ENCODE results near the gene PLXNA1.

PLXNA1 gene

GRCh38 chr3:126952261-126952982, 30.5 kb upstream of the PLXNA1 start:
- H3K4me3 ChIP-seq (replicated peaks; ENCODE audit: low read depth, low read length): no peak overlapping the region
- DNase-seq (ENCODE audit: low read depth): no peak
- TF ChIP-seq CTCF (IDR thresholded peaks at IDR 0.05; ENCODE audit: low read length, missing control alignments): no peak

GRCh38 chr3:126952983-126953660, 29.8 kb upstream of the PLXNA1 start:
- DNase-seq (ENCODE audit: low read depth): no peak
- TF ChIP-seq CTCF (IDR thresholded peaks at IDR 0.05; ENCODE audit: low read length, missing control alignments): no peak
- H3K4me3 ChIP-seq (replicated peaks; ENCODE audit: low read depth, low read length): no peak overlapping the region

GRCh38 chr3:126954141-126954842, 28.6 kb upstream of the PLXNA1 start:
- no peak for TF ChIP-seq CTCF (IDR thresholded peaks at IDR 0.05; ENCODE audit: low read length, missing control alignments)
- H3K4me3 ChIP-seq (replicated peaks; ENCODE audit: low read depth, low read length): no peak overlapping the region
- no peak for DNase-seq (ENCODE audit: low read depth)

- TF ChIP-seq CTCF (IDR thresholded peaks at IDR 0.05; ENCODE audit: low read length, missing control alignments): no peak
- no peak for DNase-seq (ENCODE audit: low read depth)
- no peak overlapping the region for H3K4me3 ChIP-seq (replicated peaks; ENCODE audit: low read depth, low read length)
These were observed 27.7 kb upstream of the PLXNA1 start for GRCh38 chr3:126955004-126955790.

GRCh38 chr3:126956361-126956760, 26.6 kb upstream of the PLXNA1 start:
- DNase-seq (ENCODE audit: low read depth): no peak
- TF ChIP-seq CTCF (IDR thresholded peaks at IDR 0.05; ENCODE audit: low read length, missing control alignments): no peak
- H3K4me3 ChIP-seq (replicated peaks; ENCODE audit: low read depth, low read length): no peak overlapping the region

DNA sequence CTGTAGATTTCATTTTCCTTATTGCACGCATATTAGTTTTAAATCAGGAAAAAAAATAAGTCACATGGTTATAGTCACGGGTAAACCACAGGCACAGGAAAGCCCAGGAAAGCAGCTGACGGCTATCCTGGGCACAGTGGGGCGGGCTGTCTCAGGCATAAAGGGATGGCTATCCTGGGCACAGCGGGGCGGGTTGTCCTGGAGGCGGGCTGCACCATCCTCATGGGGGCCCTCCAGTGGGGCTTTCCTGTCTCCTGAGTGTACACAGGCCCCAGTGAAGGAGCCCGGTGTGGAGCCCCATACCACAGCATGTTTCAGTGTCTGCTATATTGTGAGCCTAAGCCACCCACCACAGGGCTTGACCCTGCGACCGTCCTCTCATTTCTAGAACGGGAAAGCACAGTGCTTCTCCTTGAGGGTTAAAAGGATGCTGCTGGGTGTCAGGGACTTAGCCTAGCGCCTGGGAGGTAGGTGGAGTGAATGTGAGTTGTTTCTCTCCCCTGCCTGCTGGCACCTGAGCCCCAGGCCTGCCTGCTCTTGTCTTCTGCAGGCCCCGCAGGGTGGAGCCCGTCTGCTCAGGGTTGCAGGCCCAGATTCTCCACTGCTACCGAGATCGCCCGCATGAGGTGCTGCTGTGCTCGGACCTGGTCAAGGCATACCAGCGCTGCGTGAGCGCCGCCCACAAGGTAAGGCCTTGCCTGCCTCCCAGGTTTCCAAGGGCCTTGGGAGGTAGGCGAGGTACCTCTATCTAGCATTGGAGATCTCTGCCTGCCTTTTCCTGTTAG, 25.9 kb upstream of the PLXNA1 start:
- no peak for DNase-seq (ENCODE audit: low read depth)
- no peak for TF ChIP-seq CTCF (IDR thresholded peaks at IDR 0.05; ENCODE audit: low read length, missing control alignments)
- H3K4me3 ChIP-seq (replicated peaks; ENCODE audit: low read depth, low read length): no peak overlapping the region

Measured in fibroblast of pulmonary artery (primary cell).